Fibroblast of villous mesenchyme (primary cell): ENCODE measurements around the gene FBXO31. TPM values are rescaled to one million over a fixed set of nuclear protein-coding genes. Genes with fewer than 3 reads are reported as not detected.

Experiments
- DNase-seq: peaks from one replicate; pipeline ENCODE4 v3.0.0-alpha.2; 2010; ENCODE audit warnings: low read depth
- H3K4me3 ChIP-seq: 2 replicates; pipeline ENCODE4 v1.5.1; 2011; ENCODE audit warnings: low read depth, mild to moderate bottlenecking, low read length
- total RNA-seq: library from RNA; depleted of rRNA; stranded (reverse); fragments of >200 nt; gene quantifications from 2 replicates; pipeline ENCODE4 v1.2.3, GENCODE V29; 2012
- TF ChIP-seq, protein P1 (sequence below): IDR thresholded peaks from 2 replicates; pipeline ENCODE4 v1.5.1; 2012; ENCODE audit warnings: low read depth, mild to moderate bottlenecking, low read length; ENCODE audit not compliant: insufficient read depth

FBXO31 gene
- total RNA-seq, 1 donor, result 25.9 TPM

DNA sequence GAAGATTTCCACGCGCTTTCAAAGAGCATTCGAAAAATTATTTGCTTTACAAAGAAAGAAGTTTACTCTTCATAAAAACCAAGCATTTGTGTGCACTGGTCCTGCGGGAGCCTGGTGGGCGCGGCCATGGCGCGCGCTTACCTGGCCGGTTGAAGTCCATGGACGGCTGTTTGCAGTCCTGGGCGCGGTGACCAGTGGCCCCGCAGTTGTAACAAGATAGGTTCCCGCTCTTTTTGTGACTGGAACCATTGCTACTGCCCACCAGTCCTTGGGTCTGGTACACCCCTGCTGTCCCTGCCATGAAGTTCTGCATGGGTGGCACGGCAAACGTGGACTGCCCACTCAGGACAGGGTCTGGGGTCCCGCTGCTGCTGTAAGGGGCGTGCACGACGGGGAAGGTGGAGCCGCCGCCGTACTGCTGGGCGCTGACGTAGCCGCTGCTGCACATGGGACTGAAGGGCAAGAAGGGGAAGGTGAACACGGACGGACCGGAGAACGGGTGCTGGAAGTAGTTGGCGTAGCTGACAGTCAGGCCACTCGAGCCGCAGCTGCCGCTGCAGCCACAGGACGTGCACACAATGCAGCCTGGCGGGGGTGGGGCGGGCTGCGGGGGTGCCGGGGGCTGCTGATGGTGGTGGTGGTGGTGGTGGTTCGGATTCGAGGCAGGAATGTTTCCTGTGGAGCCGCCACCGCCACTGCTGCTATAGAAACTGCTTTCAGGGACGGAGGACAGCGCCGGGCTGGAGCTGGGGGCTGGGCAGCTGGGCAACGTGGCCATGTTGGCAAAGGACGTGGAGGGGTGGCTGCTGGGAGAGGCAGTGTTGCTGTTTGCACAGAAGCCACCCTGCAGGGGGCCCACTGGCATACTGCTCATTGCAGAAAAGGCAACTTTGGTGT lies 28.0 kb upstream of the FBXO31 start:
- H3K4me3 ChIP-seq, result no peak overlapping the region
- no peak for DNase-seq
- TF ChIP-seq, protein P1, sequence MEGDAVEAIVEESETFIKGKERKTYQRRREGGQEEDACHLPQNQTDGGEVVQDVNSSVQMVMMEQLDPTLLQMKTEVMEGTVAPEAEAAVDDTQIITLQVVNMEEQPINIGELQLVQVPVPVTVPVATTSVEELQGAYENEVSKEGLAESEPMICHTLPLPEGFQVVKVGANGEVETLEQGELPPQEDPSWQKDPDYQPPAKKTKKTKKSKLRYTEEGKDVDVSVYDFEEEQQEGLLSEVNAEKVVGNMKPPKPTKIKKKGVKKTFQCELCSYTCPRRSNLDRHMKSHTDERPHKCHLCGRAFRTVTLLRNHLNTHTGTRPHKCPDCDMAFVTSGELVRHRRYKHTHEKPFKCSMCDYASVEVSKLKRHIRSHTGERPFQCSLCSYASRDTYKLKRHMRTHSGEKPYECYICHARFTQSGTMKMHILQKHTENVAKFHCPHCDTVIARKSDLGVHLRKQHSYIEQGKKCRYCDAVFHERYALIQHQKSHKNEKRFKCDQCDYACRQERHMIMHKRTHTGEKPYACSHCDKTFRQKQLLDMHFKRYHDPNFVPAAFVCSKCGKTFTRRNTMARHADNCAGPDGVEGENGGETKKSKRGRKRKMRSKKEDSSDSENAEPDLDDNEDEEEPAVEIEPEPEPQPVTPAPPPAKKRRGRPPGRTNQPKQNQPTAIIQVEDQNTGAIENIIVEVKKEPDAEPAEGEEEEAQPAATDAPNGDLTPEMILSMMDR, result no peak

- DNase-seq, result no peak
- H3K4me3 ChIP-seq, result no peak overlapping the region
- TF ChIP-seq, protein P1, result no peak
Measured at GRCh38 chr16:87410968-87411367, 27.4 kb upstream of the FBXO31 start.

GRCh38 chr16:87410530-87410929 lies 27.0 kb upstream of the FBXO31 start:
- H3K4me3 ChIP-seq, result no peak overlapping the region
- DNase-seq, result no peak
- TF ChIP-seq, protein P1, result no peak

DNA sequence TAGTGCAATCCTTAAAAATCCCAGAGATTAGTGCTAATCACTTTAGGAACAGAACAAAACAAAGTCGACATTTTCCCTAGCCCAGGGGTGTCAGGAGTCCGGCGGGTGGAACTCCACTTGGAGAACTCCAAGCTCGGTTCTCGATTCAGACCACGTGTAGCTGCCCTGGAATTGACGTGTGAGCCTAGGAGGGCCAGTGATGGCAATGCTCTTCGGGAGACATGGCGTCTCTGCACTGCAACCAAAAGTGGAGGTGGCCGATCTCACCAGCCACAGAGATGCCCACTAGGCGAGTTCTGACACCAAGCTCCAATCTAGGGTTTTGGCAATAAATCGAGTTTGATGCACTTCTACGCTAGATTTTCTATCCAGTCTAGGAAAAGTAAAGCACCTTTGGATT lies 26.2 kb upstream of the FBXO31 start:
- no peak for DNase-seq
- H3K4me3 ChIP-seq, result no peak overlapping the region
- TF ChIP-seq, protein P1, result no peak

DNA sequence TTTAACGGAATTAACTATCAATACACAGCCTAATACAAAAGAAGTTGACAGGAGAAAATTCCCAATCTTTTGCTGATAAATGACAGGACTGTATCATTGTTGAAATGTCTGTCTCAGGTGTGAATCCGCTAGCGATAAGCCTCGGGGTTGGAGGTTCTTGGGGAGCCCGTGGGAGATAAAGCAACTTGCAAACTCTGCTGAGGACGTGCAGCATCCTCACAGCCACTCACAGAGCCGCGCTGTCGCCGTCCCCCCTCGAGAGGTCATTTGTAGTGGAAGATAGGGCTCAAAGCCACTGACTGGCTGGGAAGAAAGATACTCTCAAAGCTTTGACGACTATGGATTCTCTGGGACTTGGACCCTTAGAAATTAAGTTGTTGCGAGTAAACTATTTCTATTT lies 25.6 kb upstream of the FBXO31 start:
- H3K4me3 ChIP-seq, result no peak overlapping the region
- DNase-seq, result no peak
- TF ChIP-seq, protein P1, result no peak

DNA sequence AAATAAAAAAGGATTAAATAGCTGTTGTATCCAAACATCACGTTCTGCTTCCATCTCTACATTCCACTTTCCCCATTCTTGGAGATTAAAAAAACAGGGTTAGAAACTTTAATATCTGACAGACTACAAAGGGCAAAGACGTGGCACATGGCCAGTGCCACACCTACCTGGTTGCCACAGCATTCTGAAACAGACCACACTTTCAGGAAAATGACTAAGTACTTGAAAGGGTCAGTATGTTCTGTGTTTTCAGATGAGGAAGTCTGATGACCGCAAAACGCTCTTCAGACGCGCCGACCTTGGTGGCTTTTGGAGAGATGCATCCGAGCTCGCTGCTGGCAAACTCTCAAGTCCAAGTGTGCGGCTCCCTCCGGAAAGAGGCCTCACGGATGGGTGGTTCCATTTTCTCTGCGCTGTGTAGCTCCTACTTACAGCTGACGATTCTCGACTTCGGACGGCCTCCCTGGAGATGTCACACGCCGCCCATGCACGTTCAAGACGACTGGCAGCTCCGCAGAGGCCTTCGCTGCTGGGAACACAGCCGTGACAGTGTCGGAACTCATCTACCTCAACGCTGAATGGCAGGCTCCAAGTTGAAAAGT lies 24.0 kb upstream of the FBXO31 start:
- DNase-seq, result no peak

More for the DNA sequence above, 24.0 kb upstream of the FBXO31 start:
- H3K4me3 ChIP-seq, result no peak overlapping the region
- TF ChIP-seq, protein P1, result no peak
